HG03280 (cell line): ENCODE measurements around the gene DCTN4.

Experiments
- ATAC-seq: cut with Tn5 transposase; IDR thresholded peaks from one replicate; pipeline ENCODE4 v1.9.1; 2021; ENCODE audit warnings: mild to moderate bottlenecking, moderate library complexity; ENCODE audit not compliant: unreplicated experiment

DCTN4 gene

GRCh38 chr5:150672237-150672883 lies 86.5 kb downstream of the DCTN4 start:
- ATAC-seq: no peak

- no peak for ATAC-seq
Measured at GRCh38 chr5:150671509-150672236, 87.1 kb downstream of the DCTN4 start.

GRCh38 chr5:150670948-150671310 lies 87.9 kb downstream of the DCTN4 start:
- no peak for ATAC-seq

- no peak for ATAC-seq
Measured at GRCh38 chr5:150670275-150670947, 88.4 kb downstream of the DCTN4 start.

- ATAC-seq: no peak
Measured at GRCh38 chr5:150665044-150665443, 93.8 kb downstream of the DCTN4 start.

- ATAC-seq: no peak
Measured at GRCh38 chr5:150663936-150664335, 94.9 kb downstream of the DCTN4 start.

- no peak for ATAC-seq
Measured at GRCh38 chr5:150662731-150663516, 95.9 kb downstream of the DCTN4 start.

GRCh38 chr5:150661821-150662596 lies 96.8 kb downstream of the DCTN4 start:
- no peak for ATAC-seq

GRCh38 chr5:150661086-150661485 lies 97.7 kb downstream of the DCTN4 start, which contains the start of gene MYOZ3:
Gene MYOZ3 (plus strand): TSS chr5:150661251. CDS start chr5:150662942, 1,691 bp downstream.
- no peak for ATAC-seq

- no peak for ATAC-seq
Measured at GRCh38 chr5:150660108-150660831, 98.5 kb downstream of the DCTN4 start.

GRCh38 chr5:150659360-150660107 lies 99.3 kb downstream of the DCTN4 start:
- no peak for ATAC-seq

- ATAC-seq: no peak
Measured at GRCh38 chr5:150658699-150659265, 100.0 kb downstream of the DCTN4 start.
